COR-L47 (cell line): ENCODE results near the gene DAGLA.

Source experiments
- DNase-seq: peaks from one replicate; lab custom pipeline; 2025; lab: John Stamatoyannopoulos, UW

DAGLA gene

DNA sequence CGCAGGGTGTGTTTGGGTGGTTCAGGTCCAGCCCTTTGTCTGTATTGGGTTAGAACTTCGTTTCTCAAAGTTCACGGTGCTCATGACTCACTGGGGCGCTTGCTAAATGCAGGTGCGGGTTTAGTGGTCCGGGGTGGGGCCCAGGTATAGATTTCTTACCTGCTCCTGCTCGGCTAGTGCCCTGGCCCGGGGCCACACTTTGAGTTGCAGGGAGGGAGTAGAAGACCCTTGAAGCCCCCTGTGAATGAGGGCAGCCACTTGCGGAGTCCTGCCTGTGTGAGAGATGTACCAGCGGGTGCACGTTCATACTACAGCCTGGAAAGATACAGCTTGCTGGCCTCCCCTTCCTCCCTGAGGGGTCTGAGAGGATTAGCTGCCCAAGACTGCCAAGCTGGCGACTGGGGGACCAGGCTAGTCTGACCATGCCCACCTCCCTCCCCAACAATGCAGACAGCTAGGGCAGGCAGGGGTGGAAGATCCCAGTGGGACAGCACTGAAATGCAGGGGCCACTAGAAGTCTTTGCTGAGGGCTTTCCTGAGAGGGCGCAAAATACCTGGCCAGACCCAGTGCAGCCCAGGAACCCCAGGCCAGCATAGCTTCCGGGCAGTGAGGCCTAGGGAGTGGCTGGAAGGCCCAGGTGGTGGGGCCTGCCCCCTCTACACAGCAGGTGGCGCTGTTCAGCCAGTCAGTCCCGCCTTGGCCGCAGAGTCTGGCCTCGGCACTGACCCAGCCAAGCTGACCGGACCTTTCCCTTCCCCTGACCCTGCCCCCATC is 67.2 kb downstream of the DAGLA start:
- no peak for DNase-seq

DNA sequence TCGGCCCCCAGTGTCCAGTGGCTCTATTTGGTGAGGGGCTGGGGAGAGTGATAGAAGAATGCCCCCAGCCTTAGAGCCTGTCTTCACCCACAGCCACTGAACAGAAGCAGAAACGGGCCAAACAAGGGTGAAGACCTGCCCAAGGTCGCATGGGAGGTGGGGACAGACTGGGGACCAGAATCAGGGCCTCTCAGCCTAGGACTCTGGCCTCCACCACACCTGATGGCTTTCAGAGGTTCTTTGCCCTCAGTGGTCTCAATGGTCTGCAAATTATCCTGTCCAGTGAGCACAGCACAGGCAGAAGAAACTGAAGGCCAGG is 67.7 kb downstream of the DAGLA start:
- no peak for DNase-seq

DNA sequence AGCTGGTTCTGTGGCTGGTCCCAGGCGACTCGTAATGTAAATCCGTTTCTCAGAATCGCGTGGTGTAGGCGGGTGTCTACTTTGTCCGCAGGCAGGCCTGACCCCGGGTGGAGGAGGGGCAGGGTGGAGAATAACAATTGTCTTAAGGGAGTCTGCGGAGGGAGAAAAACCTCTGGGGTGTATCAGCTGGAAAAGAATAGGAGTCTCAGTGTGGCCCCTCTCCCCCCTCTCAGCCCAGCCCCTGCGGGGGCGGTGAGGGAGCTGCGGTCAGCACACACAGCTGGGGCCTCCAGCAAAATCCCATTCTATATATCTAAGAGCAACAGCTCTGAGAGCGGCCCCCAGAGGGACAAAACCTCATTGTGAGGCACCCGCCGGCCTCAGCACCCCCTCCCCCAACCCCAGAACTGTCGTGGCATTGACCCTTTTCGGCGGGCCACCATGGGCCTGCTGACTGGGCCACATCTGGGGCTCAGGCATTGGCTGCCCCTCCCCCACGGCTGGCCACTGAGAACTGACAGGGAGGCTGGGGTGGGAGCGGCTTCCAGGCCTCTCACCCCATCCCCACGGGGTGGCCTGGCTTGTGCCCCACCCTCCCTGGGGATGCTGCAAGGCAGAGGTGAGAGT is 69.5 kb downstream of the DAGLA start:
- DNase-seq, result no peak

DNA sequence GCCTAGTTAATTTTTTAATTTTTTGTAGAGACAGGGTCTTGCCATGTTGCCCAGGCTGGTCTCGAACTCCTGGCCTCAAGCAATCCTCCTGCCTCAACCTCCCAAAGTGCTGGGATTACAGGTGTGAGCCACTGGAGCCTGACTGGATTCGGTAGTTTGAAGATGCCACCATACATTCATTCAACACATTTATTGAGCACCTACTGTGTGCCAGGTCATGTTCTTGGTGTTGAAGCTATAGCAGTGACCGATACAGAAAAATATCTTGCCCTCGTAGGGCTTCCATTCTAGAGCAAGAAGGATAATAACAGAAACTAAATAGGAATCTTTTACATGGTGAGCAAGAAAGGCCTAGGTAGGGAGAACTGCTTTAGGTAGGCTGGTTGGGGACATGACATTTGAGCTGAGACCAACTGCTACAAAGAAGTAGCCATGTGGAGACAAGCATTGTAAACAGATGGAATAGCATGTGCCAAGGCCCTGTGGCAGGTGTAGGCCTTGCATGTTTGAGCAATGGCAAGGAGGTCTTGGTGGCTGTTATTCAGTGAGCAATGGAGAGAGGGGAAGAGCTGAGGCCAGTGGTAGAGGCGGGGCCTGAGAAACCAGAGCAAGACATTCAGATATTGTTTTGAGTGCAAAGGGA is 70.6 kb downstream of the DAGLA start:
- DNase-seq, result no peak

DNA sequence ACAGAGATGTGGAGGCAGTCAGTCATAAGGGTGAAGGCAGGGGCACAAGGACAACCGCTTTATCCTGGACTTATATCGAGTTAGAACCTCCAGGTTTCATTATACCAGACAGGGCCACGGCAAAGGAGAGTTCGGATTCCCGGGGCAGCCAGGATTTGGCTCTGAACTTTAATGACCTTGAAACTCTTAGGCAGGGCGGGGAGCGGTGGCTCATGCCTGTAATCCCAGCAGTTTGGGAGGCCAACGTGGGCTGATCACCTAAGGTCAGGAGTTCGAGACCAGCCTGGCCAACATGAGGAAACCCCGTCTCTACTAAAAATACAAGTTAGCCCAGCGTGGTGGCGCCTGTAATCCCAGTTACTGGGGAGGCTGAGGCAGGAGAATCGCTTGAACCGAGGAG is 71.2 kb downstream of the DAGLA start:
- no peak for DNase-seq

DNA sequence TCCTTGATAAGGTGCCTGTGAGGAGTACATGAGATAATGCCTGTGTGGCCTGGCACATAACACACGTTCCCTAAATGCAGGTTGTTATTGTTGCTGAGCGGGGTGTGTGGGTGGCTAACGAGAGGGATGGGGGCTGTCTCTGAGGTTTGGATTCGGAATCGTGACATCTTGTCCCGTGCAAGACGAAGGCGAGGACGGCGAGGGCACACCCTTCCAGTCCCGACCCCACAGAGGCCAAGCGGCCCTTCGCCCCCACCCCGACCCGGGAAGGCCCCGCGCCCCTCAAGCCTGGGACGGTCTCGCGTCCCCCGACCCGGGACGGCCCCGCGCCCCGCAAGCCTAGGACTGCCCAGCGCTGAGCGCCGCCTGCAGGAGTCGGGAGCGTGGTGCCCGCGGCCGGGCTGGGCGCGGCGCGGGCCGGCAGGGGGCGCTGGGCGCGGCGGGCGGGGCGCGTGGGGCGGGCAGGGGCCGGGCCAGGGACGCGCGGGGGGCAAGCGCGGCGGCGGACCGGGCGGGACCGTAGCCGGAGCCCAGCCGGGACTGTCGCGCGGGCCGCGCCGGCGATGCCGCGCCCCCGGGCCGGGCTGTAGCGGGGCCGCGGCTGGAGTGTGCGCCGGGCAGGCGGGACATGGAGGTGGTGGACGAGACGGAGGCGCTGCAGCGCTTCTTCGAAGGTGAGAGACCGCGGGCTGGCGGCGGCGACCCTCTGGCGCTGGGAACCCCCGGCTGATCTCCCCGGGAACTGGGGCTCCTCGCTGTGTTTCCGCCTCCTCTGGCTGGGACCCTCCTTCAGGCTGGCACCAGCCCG is 72.1 kb downstream of the DAGLA start, which contains the start of gene MYRF:
Gene MYRF, plus strand, starts transcription at position 520 of the 808 bp plus-strand sequence. Its CDS starts 109 bp downstream, at position 629.
- no peak for DNase-seq

DNA sequence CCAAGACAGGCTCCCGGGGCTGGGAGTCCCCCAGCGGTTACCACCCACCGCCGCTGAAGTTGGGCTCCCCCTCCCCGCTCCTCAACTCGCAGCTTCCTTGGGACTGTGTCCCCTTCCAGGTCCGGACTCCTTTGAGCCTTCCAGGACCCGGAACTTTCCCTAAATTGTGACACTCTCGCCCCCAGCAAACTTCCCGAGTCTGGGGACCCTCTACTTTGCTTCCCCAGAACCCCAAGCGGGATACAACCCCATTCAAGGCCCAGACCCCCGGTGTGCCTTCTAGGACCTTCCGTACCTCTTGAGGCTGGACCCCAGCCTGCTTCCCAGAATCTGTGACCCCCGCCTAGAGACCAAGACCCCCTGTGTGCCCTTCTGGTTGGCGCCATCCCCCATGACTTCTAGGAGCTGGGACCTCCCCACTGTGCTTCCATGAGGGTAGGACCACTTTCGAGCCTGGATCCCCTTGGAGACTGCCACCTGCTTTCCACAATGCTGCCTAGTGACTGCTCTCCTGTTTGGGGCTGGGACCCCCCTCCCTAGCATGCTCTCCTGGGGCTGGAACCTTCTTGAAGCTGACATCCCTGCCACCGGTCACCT is 72.8 kb downstream of the DAGLA start:
- no peak for DNase-seq

DNA sequence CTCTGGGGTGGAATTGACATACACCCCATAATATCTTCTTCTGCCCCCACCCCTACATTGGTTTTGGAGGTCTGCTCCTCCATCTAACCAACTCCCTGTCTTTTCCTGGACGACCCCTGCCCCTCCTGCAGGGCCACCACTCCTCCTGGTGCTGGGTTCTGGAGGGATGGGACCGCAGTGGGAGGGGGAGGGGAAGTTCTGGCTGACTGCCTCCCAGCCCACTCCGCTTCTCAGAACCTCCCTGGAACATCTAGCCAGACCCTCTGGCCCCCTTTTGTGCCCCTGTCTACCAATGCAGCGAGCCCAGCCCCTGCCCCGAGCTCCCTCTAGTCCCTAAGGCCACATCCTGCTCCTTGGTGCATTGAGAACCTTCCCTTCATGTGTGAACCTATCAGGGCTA is 73.5 kb downstream of the DAGLA start:
- no peak for DNase-seq

DNA sequence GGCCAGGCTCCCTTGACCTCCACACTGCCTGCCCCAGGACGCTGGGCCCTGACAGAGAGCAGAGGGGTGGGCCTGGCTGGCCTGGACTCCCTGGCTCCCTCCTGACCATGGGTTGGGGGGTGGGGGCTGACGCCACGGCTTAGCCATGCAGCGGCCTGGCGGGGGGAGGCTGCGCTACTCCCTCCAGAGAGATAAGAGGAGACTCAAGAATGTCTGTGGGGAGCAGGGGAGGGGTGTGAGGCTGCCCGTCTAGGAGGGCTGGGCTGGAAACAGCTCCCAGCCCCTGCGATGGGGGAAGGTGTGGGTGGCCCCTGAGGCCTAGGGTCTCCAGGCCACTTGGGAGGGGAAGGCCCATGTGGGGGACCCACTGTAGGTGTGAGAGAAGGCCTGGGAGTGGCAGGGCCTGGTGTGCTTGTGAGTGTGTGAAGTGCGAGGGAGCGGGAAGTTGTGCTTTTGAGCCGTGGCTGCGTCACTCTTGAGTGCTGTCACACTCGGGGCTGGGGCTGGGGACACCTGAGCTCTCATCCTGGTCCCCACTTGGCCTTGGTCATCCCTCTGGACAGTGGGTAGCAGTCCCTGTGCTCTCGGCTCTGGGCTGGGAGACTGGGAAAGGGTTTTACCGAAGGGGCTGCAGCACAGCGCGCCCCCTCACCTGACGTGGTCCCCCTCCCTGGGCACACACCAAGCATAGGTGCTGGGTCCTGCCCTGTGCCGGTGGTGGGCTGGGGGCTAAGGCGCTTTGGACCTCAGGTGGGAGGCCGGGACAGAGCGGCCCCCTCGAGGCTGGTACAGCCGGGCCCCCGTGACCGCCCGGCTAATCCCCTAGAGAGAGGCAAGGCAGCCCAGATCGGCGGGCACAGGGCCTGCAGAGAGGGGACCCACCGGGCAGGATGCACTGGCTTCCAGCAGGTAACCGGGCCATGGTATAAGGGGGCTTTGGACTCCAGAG is 74.6 kb downstream of the DAGLA start:
- no peak for DNase-seq

DNA sequence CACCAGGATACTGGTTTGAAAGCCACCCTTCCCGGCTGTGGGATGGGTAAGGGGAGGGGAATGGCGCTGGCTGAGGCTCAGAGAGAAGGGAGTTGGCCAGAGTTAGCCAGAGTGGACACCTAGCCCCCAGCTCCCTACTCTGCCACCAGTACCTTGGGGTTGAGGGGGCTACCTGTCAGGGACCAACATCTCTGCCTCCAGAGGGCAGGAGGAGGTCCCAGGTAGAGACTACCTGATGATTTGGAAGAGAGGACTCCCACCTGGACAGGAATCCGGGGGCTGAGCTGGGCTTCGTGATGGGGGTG is 75.9 kb downstream of the DAGLA start:
- DNase-seq, result no peak

DNA sequence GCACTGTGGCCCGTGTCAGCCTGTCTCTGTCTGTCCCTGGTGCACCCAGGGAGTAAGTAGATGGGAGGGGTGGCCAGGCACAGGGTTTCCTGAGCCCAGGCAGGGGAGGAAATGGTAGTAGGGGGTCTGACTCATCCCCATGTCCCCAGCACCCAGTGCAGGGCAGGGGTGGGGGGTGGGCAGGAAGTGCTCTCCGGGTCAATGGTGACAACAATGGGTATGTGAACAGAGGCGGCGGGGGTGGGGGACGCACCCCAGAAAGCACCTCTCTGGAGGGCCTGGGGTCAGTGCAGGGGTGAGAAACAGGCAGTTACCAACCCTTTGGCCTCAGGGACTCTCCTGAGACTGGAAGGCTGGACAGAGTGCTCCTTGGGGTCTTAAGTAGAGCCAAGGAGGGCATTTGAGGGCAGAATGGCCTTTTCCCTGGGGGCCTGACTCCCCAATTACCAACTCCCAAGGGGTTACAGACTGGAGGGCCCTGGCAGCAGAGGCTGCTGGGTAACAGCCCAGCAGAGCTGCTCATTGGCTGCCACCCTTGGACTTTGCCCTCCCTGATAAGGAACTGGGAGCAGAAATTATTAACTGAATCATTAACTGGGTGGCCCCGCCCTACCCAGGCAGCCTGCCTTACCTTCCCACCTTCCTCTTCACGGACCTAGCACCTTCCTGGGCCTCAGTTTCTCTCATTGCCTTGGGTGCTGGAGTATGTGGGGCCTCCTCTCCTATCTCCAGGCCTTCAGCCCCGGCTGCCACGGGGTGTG is 76.4 kb downstream of the DAGLA start:
- DNase-seq, result no peak

DNA sequence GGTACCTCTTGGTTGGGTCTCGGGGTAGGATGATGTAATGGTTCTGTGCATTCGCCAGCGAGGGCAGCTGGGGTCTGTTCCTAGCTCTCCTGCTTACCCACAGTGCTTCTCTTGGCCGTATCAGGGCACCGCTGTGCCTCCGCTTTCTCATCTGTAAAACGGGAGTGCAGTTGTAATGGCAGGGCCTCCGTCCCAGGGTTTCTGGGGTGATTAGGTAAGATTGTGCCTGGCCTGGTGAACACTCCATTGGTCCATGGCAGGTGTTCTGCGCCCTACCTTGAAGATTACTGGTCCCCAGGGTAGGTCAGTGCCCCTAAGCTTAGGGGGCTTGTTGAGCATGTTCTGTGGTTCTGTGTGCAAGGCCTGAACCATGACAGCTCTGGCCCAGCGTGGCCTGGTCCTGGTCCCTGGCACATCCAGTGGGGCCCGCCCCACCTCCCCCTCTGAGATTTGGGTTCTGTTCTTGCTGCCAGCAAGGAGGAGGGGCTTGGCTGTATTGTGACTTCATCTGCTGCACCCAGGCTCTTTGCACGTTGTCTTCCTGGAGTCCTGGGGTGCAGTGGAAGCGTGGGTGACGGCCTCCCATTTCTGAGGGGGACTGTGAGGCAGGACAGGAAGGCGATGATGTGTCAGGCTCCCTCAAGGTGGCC is 77.1 kb downstream of the DAGLA start:
- no peak for DNase-seq

DNA sequence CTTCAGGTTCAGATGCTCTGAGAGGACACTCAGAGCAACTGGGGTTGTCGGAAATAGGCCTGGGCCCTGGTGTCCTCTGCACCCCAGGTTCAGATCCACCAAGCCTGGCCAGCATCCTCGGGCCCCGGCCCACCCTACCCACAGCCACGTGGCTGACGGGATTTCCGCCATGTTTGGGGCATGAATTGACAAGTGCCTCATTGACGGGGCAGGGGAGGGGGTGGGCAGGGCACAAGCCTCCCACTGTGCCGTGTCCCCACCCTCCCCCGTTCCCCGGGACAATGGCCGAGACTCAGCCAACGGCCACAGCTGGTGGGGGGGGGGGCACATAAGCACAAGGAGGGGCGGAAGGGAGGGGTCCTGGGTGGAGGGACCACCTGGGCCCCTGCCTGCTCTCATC is 80.8 kb downstream of the DAGLA start:
- DNase-seq, result no peak

DNA sequence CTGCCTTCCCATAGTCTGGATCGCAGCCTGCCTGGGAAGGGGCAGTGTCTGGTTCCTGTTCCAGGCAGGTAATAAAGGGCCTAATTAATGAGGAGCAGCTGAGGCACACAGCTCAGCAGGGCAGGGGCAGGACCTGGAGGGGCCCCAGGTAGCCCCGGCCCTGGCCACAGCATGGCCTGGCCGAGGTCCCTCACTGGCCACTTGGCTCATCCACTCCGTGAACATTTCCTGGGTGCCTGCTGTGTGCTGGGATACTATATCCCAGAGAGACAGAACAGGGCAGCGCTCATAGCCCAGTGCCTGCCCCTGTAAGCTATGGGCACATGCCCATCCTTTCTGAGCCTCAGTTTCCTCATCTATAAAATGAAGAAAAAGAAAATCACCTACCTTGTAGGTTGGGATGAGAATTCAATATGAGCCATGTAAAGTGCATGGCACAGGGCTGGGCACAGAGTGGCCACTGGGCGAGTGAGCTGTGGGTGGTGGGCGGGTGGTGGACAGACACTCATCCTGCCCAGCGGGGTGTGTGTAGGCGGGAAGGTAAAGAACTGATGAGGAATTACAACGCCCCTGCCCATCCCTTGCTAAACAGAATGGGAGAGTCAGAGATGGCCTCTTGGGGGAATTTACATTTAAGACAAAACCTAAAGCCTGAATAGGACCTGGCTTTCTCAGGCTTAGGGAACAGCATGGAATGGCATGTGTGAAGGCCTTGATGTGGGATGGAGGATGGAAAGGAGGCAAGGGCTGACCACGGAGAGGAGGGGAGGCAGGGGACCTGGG is 81.4 kb downstream of the DAGLA start:
- DNase-seq, result no peak

DNA sequence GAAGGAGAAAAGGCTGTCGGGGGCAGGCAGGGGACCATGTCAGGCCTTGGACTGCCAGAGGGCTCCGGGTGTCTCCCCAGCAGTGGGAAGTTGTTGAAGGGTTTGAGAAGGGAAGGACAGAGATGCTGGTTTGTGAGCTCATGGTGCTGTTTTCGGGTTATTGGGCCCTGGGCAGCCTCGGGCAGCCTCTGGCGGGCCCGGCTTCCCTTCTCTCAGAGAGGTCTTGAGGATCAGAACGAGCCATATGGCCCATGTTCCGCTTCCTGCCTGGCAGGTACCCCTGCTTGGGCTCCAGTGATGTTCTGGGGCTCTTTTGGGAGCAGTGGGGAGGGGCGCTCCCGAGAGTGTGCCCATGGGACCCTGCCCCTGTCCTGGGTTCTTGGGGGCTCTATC is 82.0 kb downstream of the DAGLA start:
- DNase-seq, result no peak

DNA sequence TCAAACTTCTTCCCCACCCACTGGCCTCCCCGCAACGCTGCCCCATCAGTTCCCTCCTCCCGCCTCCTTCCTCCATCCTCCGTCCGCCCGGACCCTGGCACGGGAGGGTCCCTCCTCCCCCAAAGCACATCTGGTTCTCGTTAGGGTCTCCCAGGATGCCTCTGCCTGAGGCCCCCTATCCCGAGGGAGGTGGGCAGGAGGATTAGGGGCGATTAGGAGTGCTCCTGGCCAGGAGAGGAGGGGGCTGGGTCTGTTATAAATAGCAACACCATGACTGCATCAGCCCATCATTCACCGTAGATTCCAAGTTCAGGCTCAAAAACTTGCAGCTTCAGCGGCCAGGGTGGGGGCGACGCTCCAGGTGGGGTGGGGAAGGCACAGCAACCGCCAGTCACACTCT is 82.6 kb downstream of the DAGLA start:
- no peak for DNase-seq

DNA sequence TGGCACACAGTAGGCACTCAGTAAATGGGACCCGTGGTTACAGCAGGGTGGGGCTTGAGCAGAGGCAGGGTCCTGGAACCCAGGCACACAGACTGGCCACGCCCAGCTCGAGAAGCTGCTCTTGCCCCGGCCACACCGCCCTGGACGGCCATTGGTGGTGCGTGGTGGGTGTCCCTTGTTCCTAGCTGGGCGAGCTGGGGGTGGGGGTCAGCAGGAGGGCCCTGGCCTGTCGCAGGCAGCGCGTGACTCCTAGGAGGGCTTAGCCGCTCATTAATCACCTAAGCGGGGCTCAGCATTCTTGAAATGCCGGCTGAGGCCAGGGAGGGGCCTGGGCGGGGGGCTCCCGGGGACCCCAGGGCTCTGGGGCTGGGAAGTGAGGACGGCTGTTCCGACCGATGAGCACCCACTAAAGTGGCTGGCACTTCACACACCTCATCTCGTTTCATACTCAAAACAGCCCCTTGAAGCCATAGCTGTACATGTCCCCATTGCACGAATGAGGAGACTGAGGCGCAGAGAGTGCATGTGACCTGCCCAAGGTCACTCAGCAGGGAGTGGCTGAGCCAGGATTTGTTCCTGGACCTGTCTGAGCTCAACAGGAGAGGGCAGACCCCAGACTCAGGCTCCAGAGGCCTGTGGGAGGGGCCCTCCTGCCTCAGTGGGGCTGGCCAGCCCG is 83.9 kb downstream of the DAGLA start:
- no peak for DNase-seq

DNA sequence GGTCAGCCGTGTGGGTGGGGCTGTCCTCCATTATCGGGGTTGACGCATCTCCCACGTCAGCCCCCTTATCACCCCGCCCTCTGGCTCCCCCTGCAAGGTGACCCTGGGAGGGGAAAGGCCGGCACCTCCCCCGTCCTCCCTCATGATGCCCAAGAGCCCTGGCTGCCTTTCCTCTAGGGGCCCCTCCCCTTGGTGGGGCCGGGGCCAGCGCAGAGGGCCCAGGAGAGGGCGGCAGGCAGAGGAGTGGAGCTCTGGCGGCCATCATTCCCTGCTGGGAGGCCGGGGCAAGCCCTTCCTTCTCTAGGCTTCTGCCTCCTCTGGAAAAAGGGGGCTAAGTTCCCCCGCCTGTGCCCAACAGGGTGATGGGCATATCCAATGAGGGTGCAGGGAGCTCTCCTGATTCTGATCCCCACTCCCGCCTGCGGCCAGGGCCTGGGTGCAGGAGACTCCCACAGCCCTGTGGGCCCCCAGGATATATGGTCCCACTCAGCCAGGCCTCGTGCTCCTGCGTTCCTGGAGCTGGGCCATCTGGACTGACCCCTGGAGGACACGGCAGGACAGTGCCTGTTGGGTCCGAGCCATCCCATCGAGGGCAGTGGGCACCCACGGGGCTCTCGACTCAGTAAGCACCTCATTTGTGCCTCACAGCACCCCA is 84.5 kb downstream of the DAGLA start:
- DNase-seq, result no peak
